ENCODE measurements around the gene GATB.

GRCh38 chr4:151631349-151631748, 129.5 kb downstream of the GATB start:
- TF ChIP-seq CTCF (conservative IDR thresholded peaks at IDR 0.05 in 1 of 2, IDR thresholded peaks at IDR 0.05 in 1 of 2; ENCODE audit: low read depth in 1 of 2, low read length in 2 of 2) (no peak), EZH2 (IDR thresholded peaks at IDR 0.05; ENCODE audit: low read length, missing control alignments) (no peak)

Data from fibroblast of lung (primary cell).